K562 (cell line): ENCODE measurements around the gene SUCO. TPM values are rescaled to one million over a fixed set of nuclear protein-coding genes. Genes with fewer than 3 reads are reported as not detected.

Experiments used
- ATAC-seq: fragments of 200-7000 bp; cut with Tn5 transposase; 3 replicates; pipeline ENCODE4 v1.9.1; 2020; ENCODE audit warnings: moderate library complexity
- BruUV-seq: library from RNA; stranded (reverse); fragments of 400-500 nt; replicated peaks from 2 replicates; lab custom pipeline; 2021; lab: Mats Ljungman, UMichigan
- CTCF ChIA-PET: fragments of 300-600 bp; formaldehyde crosslinking; extraction: SDS; loops from one replicate; lab custom pipeline; 2021; ENCODE audit warnings: low intra/inter-chr PET ratio; lab: Yijun Ruan, JAX
- POLR2A ChIA-PET: fragments of 300-600, 350-650 bp; sonication (Branson Sonifier 250); formaldehyde crosslinking; extraction: SDS; loops from one replicate; lab custom pipeline; 2021; ENCODE audit warnings: antibody characterized with exemption, inconsistent platforms; lab: Yijun Ruan, JAX
- DNase-seq, 4 experiments: peaks; one replicate each; pipeline versions ENCODE4 v3.0.0 to v3.0.0-alpha.2; 2011 to 2018; ENCODE audit warnings: low spot score in 3 of 4, mixed read lengths in 3 of 4; ENCODE audit errors: extremely low read depth in 1 of 4
- FAIRE-seq: peaks from 2 replicates; lab custom pipeline; 2011; peaks lifted over from hg19 to GRCh38; lab: Jason Lieb, UNC
- H2AFZ ChIP-seq: 2 replicates; pipeline ENCODE4 v1.6.0; 2011; ENCODE audit warnings: low read depth, low read length, control low read depth, inconsistent platforms
- H3K27ac ChIP-seq: fragments of 200-600 bp; 3 replicates; pipeline ENCODE4 v1.8.0; 2011; ENCODE audit warnings: low read depth, mild to moderate bottlenecking, control low read depth, inconsistent platforms, low read length, moderate library complexity, mixed read lengths; ENCODE audit errors: extremely low read depth
- H3K27me3 ChIP-seq, 2 experiments: fragments of 300-600 bp in 1 of 2; 2 replicates in 1 of 2; 3 replicates in 1 of 2; pipeline versions ENCODE4 v1.6.0 to v1.8.0; 2011; ENCODE audit warnings: inconsistent platforms in 2 of 2, low read length in 2 of 2, mild to moderate bottlenecking in 1 of 2, mixed read lengths in 1 of 2, moderate library complexity in 1 of 2; ENCODE audit not compliant: control insufficient read depth in 2 of 2, insufficient read depth in 2 of 2
- H3K36me3 ChIP-seq: fragments of 300-600 bp; 3 replicates; pipeline ENCODE4 v1.8.0; 2011; ENCODE audit warnings: mild to moderate bottlenecking, low read length, inconsistent platforms; ENCODE audit not compliant: control insufficient read depth, insufficient read depth
- H3K4me1 ChIP-seq, 2 experiments: fragments of 200-600 bp in 1 of 2; replicated peaks in 1 of 2; 2 replicates in 1 of 2; 3 replicates in 1 of 2; pipeline versions ENCODE4 v1.5.1 to v1.8.0; 2011; ENCODE audit warnings: inconsistent platforms in 2 of 2, low read length in 2 of 2, mild to moderate bottlenecking in 1 of 2, mixed read lengths in 1 of 2, moderate library complexity in 1 of 2; ENCODE audit not compliant: control insufficient read depth in 2 of 2, insufficient read depth in 2 of 2
- H3K4me2 ChIP-seq: 2 replicates; pipeline ENCODE4 v1.6.1; 2011; ENCODE audit warnings: low read length, control low read depth, inconsistent platforms, mixed read lengths; ENCODE audit not compliant: insufficient read depth
- H3K4me3 ChIP-seq: fragments of 200-600 bp; sonication (generic), shearing (Covaris generic); 2 replicates; pipeline ENCODE4 v1.5.1; 2016; ENCODE audit warnings: control low read depth, inconsistent platforms
- H3K79me2 ChIP-seq: fragments of 200-600 bp; 3 replicates; pipeline ENCODE4 v1.8.0; 2011; ENCODE audit warnings: low read length, inconsistent platforms; ENCODE audit not compliant: control insufficient read depth, insufficient read depth
- H3K9ac ChIP-seq, 2 experiments: 2 replicates each; pipeline versions ENCODE4 v1.6.0 to v1.6.1; 2011; ENCODE audit warnings: low read depth in 2 of 2, low read length in 2 of 2, control low read depth in 1 of 2, inconsistent platforms in 1 of 2, mild to moderate bottlenecking in 1 of 2, mixed read lengths in 1 of 2; ENCODE audit not compliant: insufficient read depth in 1 of 2
- H3K9me1 ChIP-seq: one replicate; pipeline ENCODE4 v1.6.0; 2011; ENCODE audit warnings: inconsistent platforms, mild to moderate bottlenecking, low read length, moderate library complexity; ENCODE audit not compliant: control insufficient read depth, insufficient read depth
- H3K9me3 ChIP-seq: replicated peaks from 2 replicates; pipeline ENCODE4 v1.5.1; 2011; ENCODE audit warnings: low read depth, low read length, inconsistent platforms; ENCODE audit not compliant: control insufficient read depth, insufficient read depth
- H4K20me1 ChIP-seq: replicated peaks from 2 replicates; pipeline ENCODE4 v1.6.1; 2011; ENCODE audit warnings: low read length, inconsistent platforms, mixed read lengths; ENCODE audit not compliant: control insufficient read depth, insufficient read depth
- C11orf30 ChIP-seq: fragments of 450-650 bp; IDR thresholded peaks from 2 replicates; pipeline ENCODE4 v1.6.1; 2016; ENCODE audit warnings: low read depth, mild to moderate bottlenecking
- MAX ChIP-seq: sonication (generic); formaldehyde crosslinking; IDR thresholded peaks from 2 replicates; pipeline ENCODE4 v1.9.0; 2022; ENCODE audit warnings: mild to moderate bottlenecking, missing genetic modification reagents
- ZBTB49 ChIP-seq: sonication (generic); formaldehyde crosslinking; IDR thresholded peaks from 2 replicates; pipeline ENCODE4 v1.8.0; 2022; ENCODE audit warnings: missing genetic modification reagents, mild to moderate bottlenecking, borderline replicate concordance
- WGBS: fragments of 100-300 bp; shearing (Covaris generic); methylation state at CpG from one replicate; pipeline ENCODE4 v1.1.6; 2016; ENCODE audit warnings: low coverage, mixed read lengths; ENCODE audit not compliant: insufficient coverage; ENCODE audit errors: missing lambda C conversion rate; 5-methylcytosine and 5-hydroxymethylcytosine counted together
- in situ Hi-C: fragments of 300-500 bp; cut with MboI; formaldehyde crosslinking; loops from 4 replicates; pipeline ENCODE4 v1.15.0; 2018; ENCODE audit warnings: inconsistent platforms, mixed read lengths
- intact Hi-C: fragments of 100-400 bp; cut with micrococcal nuclease; formaldehyde crosslinking; loops from 2 replicates; pipeline ENCODE4 v1.14.2; 2022
- polyA plus RNA-seq, 8 experiments: library from polyadenylated mRNA; depleted of rRNA in 4 of 8; stranded (reverse) in 5 of 8; unstranded in 3 of 8; fragments of >200 nt; fragmentation: Nextera tagmentation in 2 of 8; fragmentation: Illumina TruSeq in 1 of 8; extraction: Ambion mirVana in 2 of 8; extraction: Trizol in 1 of 8; gene quantifications; 2 replicates each; pipeline versions ENCODE4 v1.2.1 to v1.2.3, GENCODE V29; 2011 to 2014; ENCODE audit warnings: inconsistent platforms in 1 of 8, missing spikeins in 1 of 8
- total RNA-seq, 7 experiments: library from RNA; depleted of rRNA in 6 of 7; stranded (reverse); fragments of >200 nt in 6 of 7; fragmentation: Illumina TruSeq in 2 of 7; extraction: Trizol in 2 of 7; gene quantifications; 2 replicates each; pipeline versions ENCODE4 v1.2.1 to v1.2.3, GENCODE V29; 2011 to 2021; ENCODE audit warnings: low replicate concordance in 1 of 7
- TF ChIP-seq, protein P1 (sequence below): fragments of 250-450 bp; sonication (Bioruptor Pico); IDR thresholded peaks from 2 replicates; pipeline ENCODE4 v1.8.0; 2021; ENCODE audit warnings: borderline replicate concordance, mild to moderate bottlenecking, moderate library complexity; ENCODE audit not compliant: poor library complexity, severe bottlenecking

Gene SUCO
- total and polyA plus RNA-seq, 9 of the 15 experiments (the other 6 are each of a cell fraction or from before 2014, with no cell fraction given), result 2.5 to 20.6 (median 14.3) TPM

DNA sequence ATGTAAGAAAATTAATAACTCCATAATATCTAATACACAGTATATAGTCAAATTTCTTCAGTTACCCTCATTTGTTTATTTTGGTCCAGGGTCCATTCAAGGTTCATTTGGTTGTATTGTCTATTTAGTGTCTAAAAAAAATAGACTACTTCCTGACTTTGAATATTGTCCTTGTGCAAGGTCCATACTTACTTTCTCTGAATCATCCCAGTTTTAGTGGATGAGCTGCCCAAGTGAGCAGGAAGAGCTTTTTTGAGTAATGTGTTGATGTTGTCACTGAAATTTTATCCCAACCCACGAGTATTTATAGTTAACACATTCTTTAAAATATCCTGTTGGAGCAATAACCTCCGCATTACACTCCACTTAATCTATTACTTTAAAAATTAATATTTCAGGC, 80.3 kb downstream of the SUCO start:
- H2AFZ ChIP-seq, result no peak overlapping the region
- peaks cover 20% of the 10 kb centered on the region; the same call in 2 of the 3 replicates for H3K36me3 ChIP-seq
- H3K79me2 ChIP-seq, result no peaks in the 10 kb centered on the region
- H3K9me1 ChIP-seq, result no peaks in the 10 kb centered on the region
- no peak for TF ChIP-seq ZBTB49 (CRISPR knock-in tag)
- TF ChIP-seq MAX, result no peak
- no peak for TF ChIP-seq C11orf30
- TF ChIP-seq, protein P1, sequence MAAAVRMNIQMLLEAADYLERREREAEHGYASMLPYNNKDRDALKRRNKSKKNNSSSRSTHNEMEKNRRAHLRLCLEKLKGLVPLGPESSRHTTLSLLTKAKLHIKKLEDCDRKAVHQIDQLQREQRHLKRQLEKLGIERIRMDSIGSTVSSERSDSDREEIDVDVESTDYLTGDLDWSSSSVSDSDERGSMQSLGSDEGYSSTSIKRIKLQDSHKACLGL (CRISPR knock-in tag), result no peak
- WGBS, result 79% methylated on average over 2 of the region's 2 CpGs
- intact Hi-C loops, result no loop called here
- no peak overlapping the region for H3K4me3 ChIP-seq
- ATAC-seq (no peak), FAIRE-seq (no peak), DNase-seq (no peak)
- H3K4me2 ChIP-seq, result no peak overlapping the region
- no peaks in the 10 kb centered on the region for H4K20me1 ChIP-seq
- in situ Hi-C loops, result no loop called here
- no peak overlapping the region for H3K27ac ChIP-seq
- H3K27me3 ChIP-seq, result no peaks in the 10 kb centered on the region
- H3K9ac ChIP-seq, result no peak overlapping the region
- ChIA-PET POLR2A (interaction anchor here (0.6 kb wide), 1 partner anchor 9 kb away, joined by 4 read pairs; no protein-coding TSS in a partner anchor), CTCF (no interaction called here)
- BruUV-seq, result no TSS peak
- H3K9me3 ChIP-seq, result no peaks in the 10 kb centered on the region
- H3K4me1 ChIP-seq, result peaks cover 0 to under 1% of the 10 kb centered on the region in 2 experiments; a peak in 2 of 5 replicates
